ENCODE measurements around the gene PTGES3.
"Not testable (repeated sequence)": the region's sequence is repeated elsewhere in the genome, so short reads cannot be mapped to it uniquely, and the experiment has no call there.

PTGES3 gene

GRCh38 chr12:56661979-56662638 lies 26.0 kb downstream of the PTGES3 start:
- Histone ChIP-seq H3K9me3 (ENCODE audit: insufficient read depth, low read length) (no peaks in the 10 kb centered on the region), H3K9ac (ENCODE audit: low read length) (no peak overlapping the region), H4K20me1 (ENCODE audit: insufficient read depth, low read length) (peaks cover 8% of the 10 kb centered on the region; the same call in 1 of the 2 replicates), H3K4me3 (ENCODE audit: low read length) (no peak overlapping the region), H3K27ac (ENCODE audit: low read length) (peak overlapping the region; percentile 43), H3K36me3 (replicated peaks; ENCODE audit: low read depth, low read length) (peaks cover 28% of the 10 kb centered on the region), H3K4me1 (ENCODE audit: low read length) (peaks cover 41% of the 10 kb centered on the region), H3K4me2 (ENCODE audit: low read length) (no peak overlapping the region), H3K27me3 (ENCODE audit: low read depth, low read length) (no peaks in the 10 kb centered on the region), H2AFZ (ENCODE audit: low read depth, low read length) (no peak overlapping the region), H3K79me2 (ENCODE audit: low read length) (peaks cover 26% of the 10 kb centered on the region)
- TF ChIP-seq EZH2phosphoT487 (IDR thresholded peaks at IDR 0.05; ENCODE audit: low read depth) = no peak
- TF ChIP-seq, protein P1, sequence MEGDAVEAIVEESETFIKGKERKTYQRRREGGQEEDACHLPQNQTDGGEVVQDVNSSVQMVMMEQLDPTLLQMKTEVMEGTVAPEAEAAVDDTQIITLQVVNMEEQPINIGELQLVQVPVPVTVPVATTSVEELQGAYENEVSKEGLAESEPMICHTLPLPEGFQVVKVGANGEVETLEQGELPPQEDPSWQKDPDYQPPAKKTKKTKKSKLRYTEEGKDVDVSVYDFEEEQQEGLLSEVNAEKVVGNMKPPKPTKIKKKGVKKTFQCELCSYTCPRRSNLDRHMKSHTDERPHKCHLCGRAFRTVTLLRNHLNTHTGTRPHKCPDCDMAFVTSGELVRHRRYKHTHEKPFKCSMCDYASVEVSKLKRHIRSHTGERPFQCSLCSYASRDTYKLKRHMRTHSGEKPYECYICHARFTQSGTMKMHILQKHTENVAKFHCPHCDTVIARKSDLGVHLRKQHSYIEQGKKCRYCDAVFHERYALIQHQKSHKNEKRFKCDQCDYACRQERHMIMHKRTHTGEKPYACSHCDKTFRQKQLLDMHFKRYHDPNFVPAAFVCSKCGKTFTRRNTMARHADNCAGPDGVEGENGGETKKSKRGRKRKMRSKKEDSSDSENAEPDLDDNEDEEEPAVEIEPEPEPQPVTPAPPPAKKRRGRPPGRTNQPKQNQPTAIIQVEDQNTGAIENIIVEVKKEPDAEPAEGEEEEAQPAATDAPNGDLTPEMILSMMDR (IDR thresholded peaks at IDR 0.05; ENCODE audit: low read depth, low read length) = no peak

DNA sequence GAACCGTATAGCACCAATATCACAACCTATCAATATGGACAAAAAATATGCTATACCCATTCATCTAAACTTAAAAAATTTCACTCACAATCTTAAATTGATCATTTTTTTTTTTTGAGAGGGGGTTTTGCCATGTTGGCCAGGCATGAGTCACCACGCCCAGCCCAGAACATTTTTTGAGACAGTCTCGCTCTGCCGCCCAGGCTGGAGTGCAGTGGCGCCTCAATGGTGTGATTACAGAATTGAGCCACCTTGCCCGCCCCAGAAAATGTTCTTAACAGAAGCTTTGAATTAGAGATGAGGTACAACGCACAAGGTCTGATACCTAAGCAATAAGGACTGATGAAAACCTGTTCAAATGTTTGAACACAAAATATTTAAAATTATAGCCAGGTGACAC lies 26.5 kb downstream of the PTGES3 start:
- no peak overlapping the region for H3K9ac ChIP-seq (ENCODE audit: low read length)
- H3K4me1 ChIP-seq (ENCODE audit: low read length) = peaks cover 42% of the 10 kb centered on the region
- peaks cover 8% of the 10 kb centered on the region; the same call in 1 of the 2 replicates for H4K20me1 ChIP-seq (ENCODE audit: insufficient read depth, low read length)
- H2AFZ ChIP-seq (ENCODE audit: low read depth, low read length) = no peak overlapping the region
- no peak for TF ChIP-seq EZH2phosphoT487 (IDR thresholded peaks at IDR 0.05; ENCODE audit: low read depth)
- TF ChIP-seq, protein P1 (IDR thresholded peaks at IDR 0.05; ENCODE audit: low read depth, low read length) = no peak
- H3K79me2 ChIP-seq (ENCODE audit: low read length) = peaks cover 21% of the 10 kb centered on the region
- H3K9me3 ChIP-seq (ENCODE audit: insufficient read depth, low read length) = no peaks in the 10 kb centered on the region
- H3K27me3 ChIP-seq (ENCODE audit: low read depth, low read length) = no peaks in the 10 kb centered on the region
- peak overlapping the region; percentile 43 for H3K27ac ChIP-seq (ENCODE audit: low read length)
- peaks cover 28% of the 10 kb centered on the region for H3K36me3 ChIP-seq (replicated peaks; ENCODE audit: low read depth, low read length)
- no peak overlapping the region for H3K4me3 ChIP-seq (ENCODE audit: low read length)
- no peak overlapping the region for H3K4me2 ChIP-seq (ENCODE audit: low read length)

- Histone ChIP-seq H3K9me3 (ENCODE audit: insufficient read depth, low read length) (no peaks in the 10 kb centered on the region), H2AFZ (ENCODE audit: low read depth, low read length) (no peak overlapping the region), H3K4me1 (ENCODE audit: low read length) (peaks cover 42% of the 10 kb centered on the region), H3K27ac (ENCODE audit: low read length) (peak overlapping the region; percentile 82), H4K20me1 (ENCODE audit: insufficient read depth, low read length) (no peaks in the 10 kb centered on the region), H3K36me3 (replicated peaks; ENCODE audit: low read depth, low read length) (peaks cover 8% of the 10 kb centered on the region), H3K4me2 (ENCODE audit: low read length) (peak overlapping the region; percentile 65), H3K79me2 (ENCODE audit: low read length) (0 out of 2 replicates have a peak, but pooled peaks cover 5% of the 10 kb centered on the region), H3K4me3 (ENCODE audit: low read length) (peak overlapping the region; percentile 32), H3K9ac (ENCODE audit: low read length) (peak overlapping the region; percentile 26), H3K27me3 (ENCODE audit: low read depth, low read length) (no peaks in the 10 kb centered on the region)
- TF ChIP-seq, protein P1 (IDR thresholded peaks at IDR 0.05; ENCODE audit: low read depth, low read length) = no peak
- TF ChIP-seq EZH2phosphoT487 (IDR thresholded peaks at IDR 0.05; ENCODE audit: low read depth) = no peak
Observed at GRCh38 chr12:56658921-56659320, 29.2 kb downstream of the PTGES3 start.

DNA sequence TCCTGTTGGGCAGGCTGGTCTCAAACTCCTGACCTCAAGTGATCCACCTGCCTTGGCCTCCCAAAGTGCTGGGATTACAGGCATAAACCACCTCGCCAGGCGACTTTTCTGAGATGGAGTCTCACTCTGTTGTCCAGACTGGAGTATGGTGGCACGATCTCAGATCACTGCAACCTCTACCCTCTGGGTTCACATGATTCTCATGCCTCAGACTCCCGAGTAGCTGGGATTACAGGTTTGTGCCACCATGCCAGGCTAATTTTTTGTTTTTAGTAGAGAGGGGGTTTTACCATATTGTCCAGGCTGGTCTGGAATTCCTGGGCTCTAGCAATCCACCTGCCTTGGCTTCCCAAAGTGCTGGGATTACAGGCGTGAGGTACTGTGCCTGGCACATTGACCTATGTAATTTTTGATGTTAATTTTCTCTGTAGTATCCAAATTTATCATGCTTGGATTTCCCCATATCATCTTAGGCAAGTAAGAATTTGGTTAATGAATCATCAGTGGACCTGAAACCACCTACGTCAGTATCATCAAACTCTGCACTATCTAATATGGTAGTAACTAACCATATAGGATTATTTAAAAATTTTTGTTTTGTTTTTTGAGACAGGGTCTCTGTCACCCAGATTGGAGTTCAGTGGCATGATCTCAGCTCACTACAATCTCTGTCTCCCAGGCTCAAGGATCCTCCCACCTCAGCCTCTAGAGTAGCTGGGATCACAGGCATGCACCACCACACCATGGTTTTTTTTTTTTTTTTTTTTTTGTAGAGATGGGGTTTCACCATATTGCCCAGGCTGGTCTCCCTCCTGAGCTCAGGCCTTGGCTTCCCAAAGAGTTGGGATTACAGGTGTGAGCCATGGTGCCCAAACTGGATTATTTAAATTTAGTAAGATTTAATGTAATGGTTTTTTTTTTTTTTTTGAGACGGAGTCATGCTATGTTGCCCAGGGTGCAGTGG lies 30.4 kb downstream of the PTGES3 start:
- H2AFZ ChIP-seq (ENCODE audit: low read depth, low read length) = no peak overlapping the region
- H3K9me3 ChIP-seq (ENCODE audit: insufficient read depth, low read length) = no peaks in the 10 kb centered on the region

GRCh38 chr12:56653781-56654180 lies 34.3 kb downstream of the PTGES3 start:
- peaks cover 17% of the 10 kb centered on the region for H3K4me1 ChIP-seq (ENCODE audit: low read length)
- H3K9me3 ChIP-seq (ENCODE audit: insufficient read depth, low read length); H3K4me3 ChIP-seq (ENCODE audit: low read length); H3K27me3 ChIP-seq (ENCODE audit: low read depth, low read length); H4K20me1 ChIP-seq (ENCODE audit: insufficient read depth, low read length); H3K9ac ChIP-seq (ENCODE audit: low read length); H3K36me3 ChIP-seq (replicated peaks; ENCODE audit: low read depth, low read length); H3K4me2 ChIP-seq (ENCODE audit: low read length); H3K27ac ChIP-seq (ENCODE audit: low read length); H2AFZ ChIP-seq (ENCODE audit: low read depth, low read length); H3K79me2 ChIP-seq (ENCODE audit: low read length): not testable (repeated sequence)

More for the DNA sequence above, 30.4 kb downstream of the PTGES3 start:
- no peaks in the 10 kb centered on the region for H4K20me1 ChIP-seq (ENCODE audit: insufficient read depth, low read length)
- peaks cover 3% of the 10 kb centered on the region for H3K36me3 ChIP-seq (replicated peaks; ENCODE audit: low read depth, low read length)
- H3K27me3 ChIP-seq (ENCODE audit: low read depth, low read length) = no peaks in the 10 kb centered on the region
- TF ChIP-seq EZH2phosphoT487 (IDR thresholded peaks at IDR 0.05; ENCODE audit: low read depth) = no peak
- TF ChIP-seq, protein P1 (IDR thresholded peaks at IDR 0.05; ENCODE audit: low read depth, low read length) = no peak
- H3K9ac ChIP-seq (ENCODE audit: low read length) = peak overlapping the region; percentile 55
- H3K79me2 ChIP-seq (ENCODE audit: low read length) = 0 out of 2 replicates have a peak, but pooled peaks cover 5% of the 10 kb centered on the region
- H3K27ac ChIP-seq (ENCODE audit: low read length) = peak overlapping the region; percentile 82
- peak overlapping the region; percentile 48; the same call in 1 of the 2 replicates for H3K4me3 ChIP-seq (ENCODE audit: low read length)
- H3K4me1 ChIP-seq (ENCODE audit: low read length) = peaks cover 42% of the 10 kb centered on the region
- peak overlapping the region; percentile 65 for H3K4me2 ChIP-seq (ENCODE audit: low read length)
